Stimulated activated CD8-positive, alpha-beta memory T cell treated with anti-CD3 and anti-CD28 coated beads, Interleukin-12 subunit alpha, Interleukin-12 subunit beta, amount 100 ng/mL, for 4 hours (primary cell): ENCODE results near the gene UNC80.
"Not testable (repeated sequence)": the region's sequence is repeated elsewhere in the genome, so short reads cannot be mapped to it uniquely, and the experiment has no call there.

ENCODE experiments used
- DNase-seq: peaks from one replicate; pipeline ENCODE4 v3.0.0-alpha.2; 2020; ENCODE audit warnings: low read depth

The UNC80 gene

DNA sequence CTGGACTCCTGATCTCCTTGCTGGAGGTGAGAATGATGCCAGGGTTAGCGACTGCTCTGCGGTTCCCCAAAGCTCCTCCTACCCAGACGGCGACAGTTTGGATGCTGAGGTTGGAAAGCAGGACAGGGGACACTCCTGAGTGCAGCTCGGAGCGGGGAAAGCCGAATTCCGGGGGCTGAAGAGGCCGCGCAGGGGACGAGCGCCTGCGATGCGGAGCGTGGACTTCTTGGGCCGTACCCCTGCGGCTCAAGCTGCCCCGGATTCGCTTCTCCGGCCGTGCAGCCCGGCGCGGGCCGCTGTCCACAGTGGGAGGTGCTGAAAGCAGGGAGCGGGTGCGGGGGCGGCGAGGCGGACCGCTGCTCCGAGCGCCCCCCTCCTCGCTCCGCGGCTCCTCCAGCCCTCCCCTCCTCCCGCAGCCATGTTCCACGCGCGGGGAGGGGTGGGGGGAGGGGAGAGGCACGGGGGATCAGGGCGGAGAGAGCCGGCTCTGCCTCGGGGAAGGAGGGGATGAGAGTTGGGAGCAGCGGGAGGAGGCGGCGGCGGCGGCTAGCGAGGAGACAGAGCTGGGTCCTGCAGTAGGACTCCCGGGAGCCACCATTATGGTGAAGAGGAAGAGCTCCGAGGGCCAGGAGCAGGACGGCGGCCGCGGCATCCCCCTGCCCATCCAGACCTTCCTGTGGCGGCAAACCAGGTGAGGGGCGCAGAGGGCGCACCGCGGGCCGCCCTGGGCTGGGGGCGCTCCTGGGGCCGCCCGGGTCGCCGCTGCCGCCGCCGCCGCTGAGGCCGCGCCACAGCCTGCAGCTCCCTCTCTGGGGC lies at the start of gene UNC80:
Gene UNC80, plus strand, starts transcription at position 359 of the 816 bp plus-strand sequence. Its CDS starts 241 bp downstream, at position 600.
- no peak for DNase-seq

DNA sequence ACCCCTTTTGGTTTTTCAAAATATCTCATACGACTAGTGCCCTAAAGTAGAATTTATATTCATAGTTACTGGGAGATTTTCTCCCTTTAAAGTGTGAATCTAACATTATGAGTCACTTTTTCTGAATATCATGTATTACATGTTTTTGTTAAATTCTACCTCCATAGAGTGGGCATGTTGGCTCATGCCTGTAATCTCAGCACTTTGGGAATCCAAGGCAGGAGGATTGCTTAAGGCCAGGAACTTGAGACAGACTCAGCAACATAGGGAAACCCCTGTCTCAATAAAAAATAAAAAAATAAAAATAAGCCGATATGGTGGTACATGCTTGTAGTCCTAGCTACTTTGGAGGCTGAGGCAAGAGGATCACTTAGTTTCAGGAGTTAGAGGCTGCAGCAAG lies 45.3 kb upstream of the UNC80 start:
- DNase-seq = no peak

- no peak for DNase-seq
These were observed 44.6 kb upstream of the UNC80 start for GRCh38 chr2:209727077-209727476.

DNA sequence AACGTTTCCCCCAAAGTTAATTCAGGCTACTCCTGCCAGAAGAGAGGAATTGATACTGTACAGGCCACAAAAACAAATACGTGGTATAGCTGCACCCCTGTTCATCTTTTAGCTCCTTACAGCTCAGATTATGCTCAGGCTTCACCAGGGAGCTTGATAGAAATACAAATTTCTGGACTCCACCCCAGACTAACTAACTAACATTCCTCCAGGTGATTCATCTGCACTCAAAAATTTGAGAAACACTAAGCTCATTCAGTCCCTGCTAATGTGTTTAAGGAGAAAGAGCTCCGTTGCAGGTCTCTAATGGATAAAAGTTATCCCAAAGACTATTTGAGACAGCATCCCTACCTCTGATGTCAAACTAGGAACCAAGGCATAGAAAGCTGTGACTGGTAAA lies 36.8 kb upstream of the UNC80 start:
- no peak for DNase-seq

GRCh38 chr2:209741953-209742352 lies 29.7 kb upstream of the UNC80 start:
- no peak for DNase-seq

GRCh38 chr2:209753020-209753419 lies 18.6 kb upstream of the UNC80 start:
- DNase-seq = no peak

DNA sequence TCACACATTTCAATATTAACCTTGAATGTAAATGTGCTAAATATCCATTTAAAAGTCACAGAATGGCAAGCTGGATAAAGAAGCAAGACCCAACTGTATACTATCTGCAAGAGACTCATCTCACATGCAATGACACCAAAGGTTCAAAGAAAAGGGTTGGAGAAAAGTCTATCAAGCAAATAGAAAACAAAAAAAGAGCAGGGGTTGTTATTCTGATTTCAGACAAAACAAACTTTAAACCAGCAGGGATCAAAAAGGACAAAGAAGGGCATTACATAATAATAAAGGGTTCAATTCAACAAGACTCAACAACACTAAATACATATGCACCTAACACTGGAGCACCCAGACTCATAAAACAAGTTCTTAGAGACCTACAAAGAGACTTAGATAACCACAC lies 14.5 kb upstream of the UNC80 start:
- DNase-seq = no peak

GRCh38 chr2:209761566-209761965 lies 10.1 kb upstream of the UNC80 start:
- no peak for DNase-seq

DNA sequence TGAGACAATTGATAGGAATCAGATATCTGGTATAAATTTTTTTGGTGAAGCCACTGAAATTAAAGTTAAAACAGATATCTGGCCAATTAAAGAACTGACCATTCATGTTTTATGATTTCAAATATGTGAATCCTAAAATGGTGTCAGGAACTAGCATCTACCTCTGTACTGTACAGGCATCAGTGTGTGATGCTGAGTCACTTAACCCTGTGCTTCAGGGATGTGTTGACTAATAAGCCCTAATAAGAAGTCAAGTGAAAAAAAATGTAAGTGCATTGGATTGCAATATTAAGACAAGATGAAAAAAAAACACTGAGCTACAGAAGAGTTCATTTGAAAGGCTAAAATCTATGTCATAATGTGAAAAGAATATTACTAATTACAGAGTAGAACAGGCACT lies 9.1 kb upstream of the UNC80 start:
- DNase-seq = no peak

DNA sequence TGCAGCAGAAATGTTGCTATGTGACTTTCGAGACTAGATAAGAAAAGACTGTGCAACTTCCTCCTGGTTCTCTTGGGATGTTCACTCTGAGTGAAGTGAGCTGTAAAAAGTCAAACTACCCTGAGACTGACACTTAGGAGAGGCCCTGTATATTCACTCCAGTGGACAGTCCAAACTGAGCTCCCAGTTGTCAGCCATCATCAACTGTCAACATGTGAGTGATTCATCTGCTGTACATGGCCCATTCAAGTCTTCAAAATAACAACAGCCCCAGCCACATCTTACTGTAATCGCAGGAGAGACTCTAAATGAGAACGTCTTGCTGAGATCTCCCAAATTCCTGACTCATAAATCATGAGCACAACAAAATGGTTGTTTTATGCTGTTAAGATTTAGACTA lies 8.5 kb upstream of the UNC80 start:
- DNase-seq = no peak

DNA sequence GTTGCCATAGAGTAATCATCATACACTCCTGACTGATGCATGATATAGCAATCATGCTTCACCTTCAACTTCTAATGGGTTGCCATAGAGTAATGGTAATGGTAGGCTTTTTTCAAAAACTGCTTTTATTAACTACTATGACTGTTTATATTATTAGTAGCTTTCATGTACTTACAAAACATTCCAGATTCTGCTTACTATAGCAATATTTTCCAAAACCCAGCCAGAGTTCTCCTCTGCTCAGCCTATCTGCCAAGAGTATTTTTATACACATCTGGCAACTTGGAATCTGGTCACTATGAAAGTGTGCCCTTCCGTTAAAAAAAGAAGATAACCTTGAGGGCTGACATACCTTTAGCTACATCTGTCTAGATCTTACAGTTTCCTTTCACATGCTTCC lies 5.0 kb upstream of the UNC80 start:
- no peak for DNase-seq

- no peak for DNase-seq
These were observed 4.3 kb upstream of the UNC80 start for GRCh38 chr2:209767316-209767715.

- DNase-seq = no peak
These were observed 3.1 kb upstream of the UNC80 start for GRCh38 chr2:209768557-209768956.

- DNase-seq = no peak
These were observed 656 bp downstream of the UNC80 start for GRCh38 chr2:209772290-209772685.

- no peak for DNase-seq
These were observed 1.7 kb downstream of the UNC80 start for GRCh38 chr2:209773377-209773776.

DNA sequence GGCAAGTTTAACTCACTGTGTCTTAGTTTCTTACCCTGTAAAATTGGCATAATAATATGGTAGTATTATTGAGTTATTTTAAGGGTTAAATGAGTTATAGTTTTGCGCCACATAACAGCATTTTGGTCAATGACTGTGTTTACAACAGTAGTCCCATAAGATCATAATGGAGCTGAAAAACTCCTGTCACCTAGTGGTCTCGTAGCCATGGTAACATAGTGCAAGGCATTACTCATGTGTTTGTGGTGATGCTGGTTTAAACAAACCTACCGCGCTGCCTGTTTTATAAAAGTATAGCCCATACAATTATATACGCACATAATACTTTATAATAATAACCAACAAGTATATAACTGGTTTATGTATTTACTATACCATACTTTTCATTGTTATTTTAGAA lies 15.8 kb downstream of the UNC80 start:
- DNase-seq = no peak

GRCh38 chr2:209788925-209789324 lies 17.3 kb downstream of the UNC80 start:
- no peak for DNase-seq

DNA sequence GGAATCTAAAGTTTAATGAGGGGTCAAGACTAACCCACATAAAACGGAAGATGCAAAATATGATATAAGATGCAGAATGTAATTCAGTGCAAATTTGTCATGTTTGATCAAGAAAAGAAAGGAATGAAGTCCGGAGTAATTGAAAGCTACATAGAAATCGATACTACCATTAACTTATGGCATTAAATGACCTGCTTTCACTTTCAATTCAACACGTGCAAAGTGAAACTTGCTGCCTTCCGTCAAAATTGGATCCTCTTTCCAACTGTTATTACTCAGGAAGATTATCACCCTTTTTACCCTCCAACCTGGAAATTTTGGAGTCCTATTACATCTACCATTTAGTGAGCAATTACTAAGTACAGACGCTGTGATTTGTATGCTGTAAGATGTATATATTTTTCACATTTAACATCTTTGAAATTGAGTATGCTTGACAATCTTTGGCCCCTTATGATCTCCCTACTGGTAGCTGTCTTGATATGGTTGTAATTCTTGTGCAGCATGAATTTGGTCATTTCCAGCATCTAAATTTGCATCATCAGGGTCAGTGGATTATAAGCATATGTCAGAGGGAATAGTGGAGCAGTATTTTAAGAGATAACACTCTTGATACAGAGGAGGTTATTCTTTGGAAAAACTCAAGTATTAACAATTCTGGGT lies 18.6 kb downstream of the UNC80 start:
- no peak for DNase-seq

DNA sequence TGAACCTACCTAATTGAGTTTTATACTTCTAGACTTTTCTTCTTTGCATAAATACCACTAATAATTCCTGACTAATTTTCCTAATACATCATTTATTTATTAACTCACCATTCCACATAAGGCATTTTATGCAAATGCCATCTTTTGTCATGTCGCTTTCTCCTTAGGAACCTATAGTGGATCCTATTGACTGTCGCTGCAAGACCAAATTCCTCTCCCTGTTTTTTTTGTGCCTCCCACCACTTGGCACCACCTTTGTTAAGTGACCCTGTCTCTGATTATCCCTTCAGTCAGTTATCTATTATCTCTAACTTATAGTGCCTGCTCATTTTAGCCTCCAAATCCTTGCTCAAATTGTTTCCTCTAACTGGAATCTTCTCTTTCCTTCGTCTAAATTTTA lies 19.5 kb downstream of the UNC80 start:
- no peak for DNase-seq

DNA sequence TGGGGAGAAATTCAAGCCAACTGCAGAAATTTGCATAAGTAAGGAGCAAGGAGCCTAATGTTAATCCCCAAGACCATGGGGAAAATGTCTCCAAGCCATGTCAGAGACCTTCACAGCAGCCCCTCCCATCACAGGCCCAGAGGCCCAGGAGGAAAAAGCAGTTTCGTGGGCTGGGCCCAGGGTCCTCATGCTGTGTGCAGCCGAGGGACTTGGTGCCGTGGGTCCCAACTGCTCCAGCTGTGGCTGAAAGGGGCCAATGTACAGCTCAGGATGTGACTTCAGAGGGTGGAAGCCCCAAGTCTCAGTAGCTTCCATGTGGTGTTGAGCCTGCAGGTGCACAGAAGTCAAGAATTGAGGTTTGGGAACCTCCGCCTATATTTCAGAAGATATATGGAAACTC lies 23.8 kb downstream of the UNC80 start:
- not testable (repeated sequence) for DNase-seq

DNA sequence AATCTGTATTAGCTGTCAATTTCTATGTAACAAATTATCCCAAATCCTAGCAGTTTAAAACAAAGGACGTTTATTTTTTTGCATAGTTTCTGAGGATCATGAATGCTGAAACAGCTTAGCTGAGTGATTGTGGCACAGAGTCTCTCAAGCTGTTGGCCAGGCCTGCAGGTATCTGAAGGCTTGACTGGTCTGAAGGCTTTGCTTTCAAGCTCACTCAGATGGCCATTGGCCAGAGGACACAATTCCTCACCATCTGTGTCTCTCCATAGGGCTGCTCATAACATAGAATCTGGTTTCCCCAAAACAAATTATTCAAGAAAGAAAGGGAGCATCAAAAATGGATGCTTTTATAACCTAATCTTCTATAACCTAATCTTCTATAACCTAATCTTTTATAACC lies 33.7 kb downstream of the UNC80 start:
- DNase-seq = no peak

GRCh38 chr2:209806318-209806717 lies 34.7 kb downstream of the UNC80 start:
- no peak for DNase-seq

DNA sequence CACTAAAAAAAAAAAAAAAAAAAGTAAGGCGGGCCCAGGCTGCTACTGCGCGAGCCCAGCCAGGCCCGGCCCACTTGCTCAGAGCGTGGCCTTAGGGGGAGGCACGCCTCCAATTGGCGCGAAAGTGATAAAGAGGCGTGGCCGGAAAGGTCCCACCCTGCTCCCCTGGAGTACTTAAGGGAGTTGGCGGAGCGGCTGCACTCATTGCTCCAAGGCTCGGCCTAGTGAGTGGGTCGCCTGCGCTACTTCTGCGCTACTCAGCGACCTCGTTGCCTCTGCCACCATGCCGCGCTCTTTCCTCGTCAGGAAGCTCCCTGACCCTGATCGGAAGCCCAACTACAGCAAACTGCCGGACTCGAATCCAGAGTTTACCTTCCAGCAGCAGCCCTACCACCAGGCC lies 36.9 kb downstream of the UNC80 start:
- no peak for DNase-seq

- DNase-seq = no peak
These were observed 37.6 kb downstream of the UNC80 start for GRCh38 chr2:209809256-209809655.
